GM23248 (cell line): ENCODE measurements around the gene SGF29. TPM values are rescaled to one million over a fixed set of nuclear protein-coding genes. Genes with fewer than 3 reads are reported as not detected.
"Not testable (repeated sequence)": the region's sequence is repeated elsewhere in the genome, so short reads cannot be mapped to it uniquely, and the experiment has no call there.

Experiments used
- DNase-seq: peaks from one replicate; pipeline ENCODE4 v3.0.0-alpha.2; 2015
- H2AFZ ChIP-seq: fragments of 200-600 bp; sonication (generic); 2 replicates; pipeline ENCODE4 v1.6.1; 2016; ENCODE audit warnings: antibody characterized with exemption
- H3F3A ChIP-seq: fragments of 200-600 bp; sonication (generic); 2 replicates; pipeline ENCODE4 v1.6.1; 2016; ENCODE audit warnings: mild to moderate bottlenecking, antibody characterized with exemption, mixed run types; ENCODE audit not compliant: insufficient read depth
- H3K27ac ChIP-seq: fragments of 200-600 bp; sonication (generic); 2 replicates; pipeline ENCODE4 v1.5.1; 2016; ENCODE audit warnings: mild to moderate bottlenecking
- H3K27me3 ChIP-seq: fragments of 200-600 bp; sonication (generic); replicated peaks from 2 replicates; pipeline ENCODE4 v1.6.1; 2016; ENCODE audit warnings: mild to moderate bottlenecking; ENCODE audit not compliant: insufficient read depth
- H3K36me3 ChIP-seq: fragments of 200-600 bp; sonication (generic); 2 replicates; pipeline ENCODE4 v1.6.1; 2016; ENCODE audit warnings: low read depth, mild to moderate bottlenecking
- H3K4me1 ChIP-seq: fragments of 200-600 bp; sonication (generic); 2 replicates; pipeline ENCODE4 v1.6.1; 2016; ENCODE audit warnings: mild to moderate bottlenecking; ENCODE audit not compliant: insufficient read depth
- H3K4me2 ChIP-seq: fragments of 200-600 bp; sonication (generic); one replicate; pipeline ENCODE4 v1.6.1; 2016; ENCODE audit warnings: mild to moderate bottlenecking; ENCODE audit not compliant: unreplicated experiment
- H3K4me3 ChIP-seq: fragments of 200-600 bp; sonication (generic); 2 replicates; pipeline ENCODE4 v1.5.1; 2016; ENCODE audit warnings: mild to moderate bottlenecking
- H3K79me2 ChIP-seq: fragments of 200-600 bp; sonication (generic); 2 replicates; pipeline ENCODE4 v1.6.1; 2016; ENCODE audit warnings: mild to moderate bottlenecking; ENCODE audit not compliant: insufficient read depth
- H3K9ac ChIP-seq: fragments of 200-600 bp; sonication (generic); 2 replicates; pipeline ENCODE4 v1.6.1; 2016; ENCODE audit warnings: mild to moderate bottlenecking
- H3K9me2 ChIP-seq: fragments of 200-600 bp; sonication (generic); 2 replicates; pipeline ENCODE4 v1.6.1; 2016; ENCODE audit warnings: mixed run types, mild to moderate bottlenecking, moderate library complexity; ENCODE audit not compliant: insufficient read depth
- H3K9me3 ChIP-seq: fragments of 200-600 bp; sonication (generic); one replicate; pipeline ENCODE4 v1.6.1; 2017; ENCODE audit warnings: low read depth
- H4K20me1 ChIP-seq: fragments of 200-600 bp; sonication (generic); 2 replicates; pipeline ENCODE4 v1.6.0; 2016; ENCODE audit not compliant: insufficient read depth
- EZH2 ChIP-seq: fragments of 200-600 bp; sonication (generic); IDR thresholded peaks from 2 replicates; pipeline ENCODE4 v1.6.1; 2018; ENCODE audit warnings: antibody characterized with exemption, mild to moderate bottlenecking; ENCODE audit not compliant: insufficient read depth, poor library complexity, severe bottlenecking
- EZH2phosphoT487 ChIP-seq: fragments of 200-600 bp; sonication (generic); IDR thresholded peaks from 2 replicates; pipeline ENCODE4 v1.6.1; 2018; ENCODE audit warnings: antibody characterized with exemption, moderate library complexity, mild to moderate bottlenecking, low read depth; ENCODE audit not compliant: insufficient read depth
- WGBS, 2 experiments: methylation state at CpG; one replicate each; pipeline ENCODE4 v1.1.6; 2015 to 2017; ENCODE audit warnings: low lambda C conversion rate in 2 of 2, low coverage in 1 of 2; ENCODE audit errors: missing lambda C conversion rate in 2 of 2; 5-methylcytosine and 5-hydroxymethylcytosine counted together
- in situ Hi-C: fragments of 300-500 bp; cut with MboI; formaldehyde crosslinking; loops from 2 replicates; pipeline ENCODE4 v1.15.0; 2020
- polyA plus RNA-seq: library from polyadenylated mRNA; unstranded; fragments of >200 nt; fragmentation: Nextera tagmentation; extraction: Ambion mirVana; gene quantifications from 2 replicates; pipeline ENCODE4 v1.2.1, GENCODE V29; 2016
- total RNA-seq: library from RNA; depleted of rRNA; stranded (reverse); fragments of >200 nt; shearing (Covaris generic); gene quantifications from 2 replicates; pipeline ENCODE4 v1.2.3, GENCODE V29; 2014

The SGF29 gene
- total and polyA plus RNA-seq, 2 experiments from 2014 or later = 6.3 to 9.9 TPM

GRCh38 chr16:28596115-28596630 lies 42.5 kb downstream of the SGF29 start:
- no peak overlapping the region for H3K27ac ChIP-seq
- TF ChIP-seq EZH2 = no peak
- TF ChIP-seq EZH2phosphoT487 = no peak
- no peak overlapping the region for H3K9ac ChIP-seq
- H3F3A ChIP-seq = no peaks in the 10 kb centered on the region
- no peak overlapping the region for H3K4me2 ChIP-seq
- H3K9me3 ChIP-seq = no peaks in the 10 kb centered on the region
- H3K9me2 ChIP-seq = no peaks in the 10 kb centered on the region
- no peak overlapping the region for H3K4me3 ChIP-seq
- no peaks in the 10 kb centered on the region for H3K27me3 ChIP-seq
- WGBS, 2 experiments = 61 to 66% methylated on average over 8 of the region's 8 CpGs
- no peaks in the 10 kb centered on the region for H3K36me3 ChIP-seq
- no peak overlapping the region for H2AFZ ChIP-seq
- in situ Hi-C loops = no loop called here
- H3K79me2 ChIP-seq = no peaks in the 10 kb centered on the region
- no peaks in the 10 kb centered on the region for H3K4me1 ChIP-seq
- DNase-seq = peak; percentile 4
- no peaks in the 10 kb centered on the region for H4K20me1 ChIP-seq

- H2AFZ ChIP-seq = no peak within 1 kb of the TSS
- in situ Hi-C loops = no loop called here
- TF ChIP-seq EZH2 = no peak
- no peak for TF ChIP-seq EZH2phosphoT487
These were observed 43.3 kb downstream of the SGF29 start, which contains the start of gene SULT1A2 for GRCh38 chr16:28596840-28597691. SULT1A2 (minus strand) TSS chr16:28597050; CDS start chr16:28595930, 1,120 bp downstream.

GRCh38 chr16:28597692-28598261 lies 44.1 kb downstream of the SGF29 start:
- DNase-seq = no peak
- no peak overlapping the region for H2AFZ ChIP-seq
- H3K4me1 ChIP-seq = no peaks in the 10 kb centered on the region
- H3K27ac ChIP-seq = no peak overlapping the region
- in situ Hi-C loops = no loop called here
- H3F3A ChIP-seq = no peaks in the 10 kb centered on the region
- no peaks in the 10 kb centered on the region for H4K20me1 ChIP-seq
- 54 to 68% methylated on average over 9 of the region's 9 CpGs for WGBS, 2 experiments
- H3K4me2 ChIP-seq = no peak overlapping the region
- H3K9ac ChIP-seq = no peak overlapping the region
- H3K36me3 ChIP-seq = no peaks in the 10 kb centered on the region
- no peaks in the 10 kb centered on the region for H3K27me3 ChIP-seq
- no peak overlapping the region for H3K4me3 ChIP-seq
- TF ChIP-seq EZH2phosphoT487 = no peak
- TF ChIP-seq EZH2 = no peak
- no peaks in the 10 kb centered on the region for H3K9me3 ChIP-seq
- H3K79me2 ChIP-seq = no peaks in the 10 kb centered on the region
- no peaks in the 10 kb centered on the region for H3K9me2 ChIP-seq

More at GRCh38 chr16:28596840-28597691, 43.3 kb downstream of the SGF29 start, which contains the start of gene SULT1A2:
- Histone ChIP-seq H3K9me2 (no peaks in the 10 kb centered on the region), H3K36me3 (no peaks in the 10 kb centered on the region), H4K20me1 (no peaks in the 10 kb centered on the region), H3K9ac (no peak within 1 kb of the TSS), H3K4me2 (no peak within 1 kb of the TSS), H3K4me3 (no peak within 1 kb of the TSS), H3K27me3 (no peaks in the 10 kb centered on the region), H3K4me1 (no peaks in the 10 kb centered on the region), H3K79me2 (no peaks in the 10 kb centered on the region), H3K27ac (no peak within 1 kb of the TSS), H3F3A (no peaks in the 10 kb centered on the region), H3K9me3 (no peaks in the 10 kb centered on the region)
- WGBS, 2 experiments = 56 to 62% methylated on average over 11 of the region's 11 CpGs
- no peak for DNase-seq

GRCh38 chr16:28599377-28600285 lies 45.9 kb downstream of the SGF29 start:
- H3F3A ChIP-seq, H3K4me1 ChIP-seq, H3K9me2 ChIP-seq, DNase-seq, H3K27ac ChIP-seq, H3K9ac ChIP-seq, H4K20me1 ChIP-seq, in situ Hi-C loops, H3K9me3 ChIP-seq, H3K4me2 ChIP-seq, H2AFZ ChIP-seq, H3K36me3 ChIP-seq, H3K27me3 ChIP-seq, H3K4me3 ChIP-seq, H3K79me2 ChIP-seq: not testable (repeated sequence)
- no CpG with 5 or more reads among the region's 17 CpGs for WGBS, 2 experiments

- 26% methylated on average over 12 of the region's 20 CpGs; no CpG with 5 or more reads in 1 of the 2 experiments for WGBS, 2 experiments
- H3K4me1 ChIP-seq, H3K27me3 ChIP-seq, in situ Hi-C loops, H3F3A ChIP-seq, H3K9ac ChIP-seq, H3K27ac ChIP-seq, H3K36me3 ChIP-seq, H2AFZ ChIP-seq, H4K20me1 ChIP-seq, H3K79me2 ChIP-seq, H3K4me2 ChIP-seq, H3K9me2 ChIP-seq, DNase-seq, H3K9me3 ChIP-seq, H3K4me3 ChIP-seq: not testable (repeated sequence)
These were observed 47.2 kb downstream of the SGF29 start for GRCh38 chr16:28600965-28601364.

GRCh38 chr16:28601589-28601988 lies 47.9 kb downstream of the SGF29 start:
- H3K79me2 ChIP-seq, H2AFZ ChIP-seq, H3K27ac ChIP-seq, H4K20me1 ChIP-seq, H3K9ac ChIP-seq, H3K9me3 ChIP-seq, H3K4me2 ChIP-seq, H3K4me3 ChIP-seq, H3K9me2 ChIP-seq, DNase-seq, H3K27me3 ChIP-seq, H3F3A ChIP-seq, in situ Hi-C loops, H3K4me1 ChIP-seq, H3K36me3 ChIP-seq: not testable (repeated sequence)
- 83 to 86% methylated on average over 13 of the region's 13 CpGs for WGBS, 2 experiments
